CD4-positive, CD25-positive, alpha-beta regulatory T cell (primary cell): Measurements from ENCODE around the gene DELE1. TPM values are rescaled to one million over a fixed set of nuclear protein-coding genes. Genes with fewer than 3 reads are reported as not detected.
A peak's percentile ranks its signal among the peaks of the same experiment; 100 is the strongest.
"Not testable (repeated sequence)": the region's sequence is repeated elsewhere in the genome, so short reads cannot be mapped to it uniquely, and the experiment has no call there.

Experiments used
- ATAC-seq, 2 donors: fragments of 150-1000 bp; cut with Tn5 transposase; one replicate each; pipeline ENCODE4 v1.10.0; 2021; ENCODE audit warnings: low read depth in 2 of 2, moderate number of reproducible peaks in 2 of 2, moderate library complexity in 1 of 2
- DNase-seq, 3 donors: peaks; one replicate each; pipeline versions ENCODE4 v3.0.0 to v3.0.0-alpha.2; 2012 to 2022; ENCODE audit warnings: mixed read lengths in 1 of 3
- H3K27ac ChIP-seq: one replicate; pipeline ENCODE4 v1.7.0; 2013; ENCODE audit warnings: mild to moderate bottlenecking, low read length; ENCODE audit not compliant: insufficient read depth, poor library complexity, severe bottlenecking
- H3K27me3 ChIP-seq: one replicate; pipeline ENCODE4 v1.7.0; 2013; ENCODE audit warnings: low read length; ENCODE audit not compliant: control insufficient read depth, insufficient read depth
- H3K36me3 ChIP-seq: one replicate; pipeline ENCODE4 v1.7.0; 2013; ENCODE audit warnings: mild to moderate bottlenecking, low read length, moderate library complexity; ENCODE audit not compliant: control insufficient read depth, insufficient read depth
- H3K4me1 ChIP-seq: 2 replicates; pipeline ENCODE4 v1.7.0; 2013; ENCODE audit warnings: mild to moderate bottlenecking, low read length; ENCODE audit not compliant: insufficient read depth, control insufficient read depth, poor library complexity, severe bottlenecking
- H3K4me3 ChIP-seq: one replicate; pipeline ENCODE4 v1.7.0; 2013; ENCODE audit warnings: low read depth, mild to moderate bottlenecking, low read length, moderate library complexity
- H3K9me3 ChIP-seq, 2 experiments: 1 replicate in 1 of 2; 2 replicates in 1 of 2; pipeline ENCODE4 v1.7.0; 2013; ENCODE audit warnings: low read length in 2 of 2, mild to moderate bottlenecking in 1 of 2, moderate library complexity in 1 of 2; ENCODE audit not compliant: control insufficient read depth in 2 of 2
- H3K27ac Mint-ChIP-seq, 3 donors: one replicate each; pipeline ENCODE4 v1.8.0; 2020 to 2022; ENCODE audit warnings: mild to moderate bottlenecking in 3 of 3, mixed read lengths in 3 of 3, moderate library complexity in 2 of 3
- H3K27me3 Mint-ChIP-seq: one replicate; pipeline ENCODE4 v1.8.0; 2022; ENCODE audit warnings: mild to moderate bottlenecking, mixed read lengths
- H3K36me3 Mint-ChIP-seq: one replicate; pipeline ENCODE4 v1.8.0; 2020; ENCODE audit warnings: mixed read lengths
- H3K4me1 Mint-ChIP-seq, 4 donors: one replicate each; pipeline ENCODE4 v1.8.0; 2020 to 2022; ENCODE audit warnings: mixed read lengths in 4 of 4, mild to moderate bottlenecking in 1 of 4
- H3K4me3 Mint-ChIP-seq, 4 donors: one replicate each; pipeline ENCODE4 v1.8.0; 2020 to 2022; ENCODE audit warnings: mild to moderate bottlenecking in 4 of 4, mixed read lengths in 4 of 4, moderate library complexity in 3 of 4
- H3K9me3 Mint-ChIP-seq, 7 donors: one replicate each; pipeline ENCODE4 v1.8.0; 2020 to 2022; ENCODE audit warnings: mixed read lengths in 7 of 7, mild to moderate bottlenecking in 3 of 7, moderate library complexity in 2 of 7
- polyA plus RNA-seq, 4 donors: library from polyadenylated mRNA; unstranded; fragments of 300-500 nt; fragmentation: Illumina TruSeq; gene quantifications; one replicate each; pipeline ENCODE4 v1.2.3, GENCODE V29; 2021
- total RNA-seq: library from RNA; stranded (reverse); gene quantifications from one replicate; pipeline ENCODE4 v1.2.3, GENCODE V29; 2022

DELE1 gene
- total and polyA plus RNA-seq, 5 donors from 2014 or later, result 31.3 to 88.7 (median 36.7) TPM

GRCh38 chr5:141881886-141882285, 41.8 kb upstream of the DELE1 start:
- Mint-ChIP-seq H3K9me3 (peaks cover 0 to 3% (median 0%) of the 10 kb centered on the region in 7 donors), H3K27me3 (peaks cover 79% of the 10 kb centered on the region), H3K4me1 (peaks cover 0 to 44% (median 15%) of the 10 kb centered on the region in 4 donors), H3K36me3 (peaks cover 4% of the 10 kb centered on the region), H3K27ac (peak overlapping the region in 1 of 3 donors; percentile 60), H3K4me3 (peak overlapping the region in 1 of 4 donors; percentile 85)
- Histone ChIP-seq H3K4me1 (peaks cover 38% of the 10 kb centered on the region), H3K27me3 (peaks cover 48% of the 10 kb centered on the region), H3K27ac (peak overlapping the region; percentile 19), H3K9me3 (no peaks in the 10 kb centered on the region), H3K36me3 (no peaks in the 10 kb centered on the region), H3K4me3 (no peak overlapping the region)
- DNase-seq (no peak), ATAC-seq (no peak)

GRCh38 chr5:141882594-141883183, 41.0 kb upstream of the DELE1 start:
- DNase-seq (no peak), ATAC-seq (no peak)
- Histone ChIP-seq H3K27me3 (peaks cover 42% of the 10 kb centered on the region), H3K4me1 (peaks cover 30% of the 10 kb centered on the region), H3K36me3 (no peaks in the 10 kb centered on the region), H3K9me3 (no peaks in the 10 kb centered on the region), H3K4me3 (no peak overlapping the region), H3K27ac (no peak overlapping the region)
- Mint-ChIP-seq H3K36me3 (peaks cover 4% of the 10 kb centered on the region), H3K4me1 (peaks cover 0 to 36% (median 8%) of the 10 kb centered on the region in 4 donors), H3K27me3 (peaks cover 71% of the 10 kb centered on the region), H3K9me3 (peaks cover 0 to 1% (median 0%) of the 10 kb centered on the region in 7 donors), H3K27ac (no peak overlapping the region), H3K4me3 (peak overlapping the region in 1 of 4 donors; percentile 44)

GRCh38 chr5:141883184-141883891, 40.3 kb upstream of the DELE1 start:
- H3K4me3 ChIP-seq, result no peak overlapping the region
- H3K9me3 ChIP-seq, result no peaks in the 10 kb centered on the region
- no peak overlapping the region for H3K4me3 Mint-ChIP-seq
- peaks cover 4% of the 10 kb centered on the region for H3K36me3 Mint-ChIP-seq
- peak overlapping the region in 1 of 3 donors; percentile 46 for H3K27ac Mint-ChIP-seq
- peaks cover 71% of the 10 kb centered on the region for H3K27me3 Mint-ChIP-seq
- H3K27ac ChIP-seq, result no peak overlapping the region
- H3K36me3 ChIP-seq, result no peaks in the 10 kb centered on the region
- DNase-seq (no peak), ATAC-seq (no peak)
- peaks cover 0 to 1% (median 0%) of the 10 kb centered on the region in 7 donors for H3K9me3 Mint-ChIP-seq
- peaks cover 0 to 34% (median 8%) of the 10 kb centered on the region in 4 donors for H3K4me1 Mint-ChIP-seq
- H3K4me1 ChIP-seq, result peaks cover 26% of the 10 kb centered on the region
- H3K27me3 ChIP-seq, result peaks cover 42% of the 10 kb centered on the region

GRCh38 chr5:141883892-141884318, 39.8 kb upstream of the DELE1 start:
- H3K36me3 Mint-ChIP-seq, result peaks cover 4% of the 10 kb centered on the region
- Histone ChIP-seq H3K4me1 (peaks cover 21% of the 10 kb centered on the region), H3K27me3 (peaks cover 42% of the 10 kb centered on the region), H3K27ac (no peak overlapping the region), H3K4me3 (no peak overlapping the region), H3K9me3 (no peaks in the 10 kb centered on the region), H3K36me3 (no peaks in the 10 kb centered on the region)
- peak overlapping the region in 1 of 3 donors; percentile 46 for H3K27ac Mint-ChIP-seq
- H3K27me3 Mint-ChIP-seq, result peaks cover 66% of the 10 kb centered on the region
- peaks cover 0 to 1% (median 0%) of the 10 kb centered on the region in 7 donors for H3K9me3 Mint-ChIP-seq
- no peak overlapping the region for H3K4me3 Mint-ChIP-seq
- H3K4me1 Mint-ChIP-seq, result peaks cover 0 to 29% (median 7%) of the 10 kb centered on the region in 4 donors
- ATAC-seq (no peak), DNase-seq (no peak)

GRCh38 chr5:141889282-141889871, 34.3 kb upstream of the DELE1 start:
- Histone ChIP-seq H3K27ac (no peak overlapping the region), H3K27me3 (peaks cover 13% of the 10 kb centered on the region), H3K4me1 (no peaks in the 10 kb centered on the region), H3K36me3 (no peaks in the 10 kb centered on the region), H3K4me3 (no peak overlapping the region), H3K9me3 (no peaks in the 10 kb centered on the region)
- Mint-ChIP-seq H3K4me1 (peaks cover 0 to 3% (median 1%) of the 10 kb centered on the region in 4 donors), H3K9me3 (peaks cover 0 to 1% (median 0%) of the 10 kb centered on the region in 7 donors), H3K27me3 (peaks cover 59% of the 10 kb centered on the region), H3K36me3 (no peaks in the 10 kb centered on the region), H3K27ac (no peak overlapping the region), H3K4me3 (no peak overlapping the region)
- DNase-seq, result peak in 1 of 3 donors; percentile 35
- no peak for ATAC-seq

GRCh38 chr5:141890429-141890828, 33.2 kb upstream of the DELE1 start:
- H3K4me1 ChIP-seq, H3K36me3 Mint-ChIP-seq, H3K36me3 ChIP-seq, H3K4me1 Mint-ChIP-seq, H3K27ac ChIP-seq, H3K4me3 ChIP-seq, H3K4me3 Mint-ChIP-seq, ATAC-seq, H3K27ac Mint-ChIP-seq, DNase-seq, H3K9me3 ChIP-seq, H3K9me3 Mint-ChIP-seq, H3K27me3 ChIP-seq: not testable (repeated sequence)
- peaks cover 48% of the 10 kb centered on the region for H3K27me3 Mint-ChIP-seq

GRCh38 chr5:141897425-141897824, 26.2 kb upstream of the DELE1 start:
- DNase-seq (no peak), ATAC-seq (no peak)
- no peak overlapping the region for H3K27ac Mint-ChIP-seq
- H3K4me1 Mint-ChIP-seq, result peaks cover 0 to 2% (median 0%) of the 10 kb centered on the region in 4 donors
- no peaks in the 10 kb centered on the region for H3K36me3 Mint-ChIP-seq
- peaks cover 0 to 1% (median 0%) of the 10 kb centered on the region in 7 donors for H3K9me3 Mint-ChIP-seq
- Histone ChIP-seq H3K9me3 (no peaks in the 10 kb centered on the region), H3K4me3 (no peak overlapping the region), H3K27me3 (peaks cover 2% of the 10 kb centered on the region), H3K27ac (no peak overlapping the region), H3K36me3 (no peaks in the 10 kb centered on the region), H3K4me1 (no peaks in the 10 kb centered on the region)
- no peak overlapping the region for H3K4me3 Mint-ChIP-seq
- H3K27me3 Mint-ChIP-seq, result peaks cover 43% of the 10 kb centered on the region
